GM12874 (cell line): ENCODE data around the gene BCL11A.

Source experiments
- TF ChIP-seq, protein P1 (sequence below): IDR thresholded peaks from 2 replicates; pipeline ENCODE4 v1.5.1; 2011; ENCODE audit warnings: low read depth, mild to moderate bottlenecking, control low read depth, low read length, moderate library complexity; ENCODE audit not compliant: insufficient read depth

Gene BCL11A

GRCh38 chr2:60529136-60529784, 24.2 kb downstream of the BCL11A start:
- TF ChIP-seq, protein P1, sequence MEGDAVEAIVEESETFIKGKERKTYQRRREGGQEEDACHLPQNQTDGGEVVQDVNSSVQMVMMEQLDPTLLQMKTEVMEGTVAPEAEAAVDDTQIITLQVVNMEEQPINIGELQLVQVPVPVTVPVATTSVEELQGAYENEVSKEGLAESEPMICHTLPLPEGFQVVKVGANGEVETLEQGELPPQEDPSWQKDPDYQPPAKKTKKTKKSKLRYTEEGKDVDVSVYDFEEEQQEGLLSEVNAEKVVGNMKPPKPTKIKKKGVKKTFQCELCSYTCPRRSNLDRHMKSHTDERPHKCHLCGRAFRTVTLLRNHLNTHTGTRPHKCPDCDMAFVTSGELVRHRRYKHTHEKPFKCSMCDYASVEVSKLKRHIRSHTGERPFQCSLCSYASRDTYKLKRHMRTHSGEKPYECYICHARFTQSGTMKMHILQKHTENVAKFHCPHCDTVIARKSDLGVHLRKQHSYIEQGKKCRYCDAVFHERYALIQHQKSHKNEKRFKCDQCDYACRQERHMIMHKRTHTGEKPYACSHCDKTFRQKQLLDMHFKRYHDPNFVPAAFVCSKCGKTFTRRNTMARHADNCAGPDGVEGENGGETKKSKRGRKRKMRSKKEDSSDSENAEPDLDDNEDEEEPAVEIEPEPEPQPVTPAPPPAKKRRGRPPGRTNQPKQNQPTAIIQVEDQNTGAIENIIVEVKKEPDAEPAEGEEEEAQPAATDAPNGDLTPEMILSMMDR: no peak

DNA sequence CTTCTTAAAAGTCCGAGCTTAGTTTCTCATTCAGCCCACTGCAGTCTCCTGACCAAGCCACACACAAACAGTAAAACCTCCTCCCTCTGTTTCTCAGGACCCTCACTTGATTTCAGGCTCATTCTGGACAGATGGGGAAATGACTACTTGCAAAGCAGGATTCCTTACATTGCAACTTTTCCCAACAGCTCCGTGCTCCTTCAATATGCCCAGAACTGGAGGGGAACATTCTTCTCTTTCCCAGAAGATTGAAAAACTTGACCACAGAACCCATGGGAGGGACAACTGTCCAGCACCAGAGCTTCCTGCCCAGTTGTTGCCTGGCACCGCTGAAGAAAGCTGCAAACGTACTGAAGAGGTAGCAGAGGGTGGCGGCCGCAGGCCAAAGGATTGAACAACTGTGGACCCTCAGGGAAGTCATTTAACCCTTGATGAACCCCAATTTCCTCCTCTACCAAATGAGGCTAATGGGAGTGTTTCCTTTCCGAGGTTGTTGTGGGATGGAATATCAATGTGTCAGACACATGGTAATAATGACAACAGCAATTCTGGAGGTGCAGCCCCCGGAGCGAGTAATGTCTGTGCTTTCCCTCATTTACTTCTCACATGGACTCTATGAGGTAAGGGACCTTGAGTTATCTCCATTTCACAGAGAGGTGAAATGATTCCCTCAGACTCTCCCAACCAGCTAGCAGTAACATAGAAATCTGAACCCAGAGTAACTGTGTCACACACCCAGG, 25.0 kb downstream of the BCL11A start:
- TF ChIP-seq, protein P1: no peak

- TF ChIP-seq, protein P1: no peak
Measured at GRCh38 chr2:60527762-60528161, 25.7 kb downstream of the BCL11A start.

- TF ChIP-seq, protein P1: no peak
Measured at GRCh38 chr2:60526623-60527022, 26.8 kb downstream of the BCL11A start.

GRCh38 chr2:60525899-60526298, 27.6 kb downstream of the BCL11A start:
- TF ChIP-seq, protein P1: no peak

GRCh38 chr2:60524874-60525273, 28.6 kb downstream of the BCL11A start:
- TF ChIP-seq, protein P1: no peak

DNA sequence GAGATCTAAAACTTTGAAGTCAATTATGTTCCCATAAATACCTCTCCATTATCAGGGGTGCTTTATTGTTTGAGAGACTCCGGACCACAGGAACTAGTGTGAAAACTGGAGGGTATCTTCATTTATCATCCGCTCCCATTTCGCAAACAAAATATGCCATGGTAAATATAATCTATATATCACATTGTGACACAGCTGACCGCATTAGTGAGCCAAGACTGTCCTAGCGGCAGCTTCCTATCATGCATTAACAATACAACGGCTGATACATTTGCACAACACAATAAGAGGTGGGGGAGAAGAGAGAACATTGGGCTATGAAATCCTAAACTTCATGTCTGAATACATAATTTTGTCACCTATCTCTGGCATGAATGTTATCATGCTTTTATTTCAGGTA, 29.5 kb downstream of the BCL11A start:
- TF ChIP-seq, protein P1: no peak
